Measurements from ENCODE around the gene NACA2. TPM values are rescaled to one million over a fixed set of nuclear protein-coding genes. Genes with fewer than 3 reads are reported as not detected.

NACA2 gene
- under 1 TPM in 1 of 2 experiments, not detected in 1; 0.43 TPM for total RNA-seq

GRCh38 chr17:61591018-61591417 is at the start of gene NACA2:
Gene NACA2 (minus strand): TSS chr17:61591219. CDS start chr17:61591180, 39 bp downstream.

Other genes starting within 250 kb of the NACA2 start
- gene TBX2, start 191.4 kb downstream of the NACA2 start, total RNA-seq: not detected
- not detected for gene TBX4, start 138.8 kb downstream of the NACA2 start, total RNA-seq

Measured in activated naive CD4-positive, alpha-beta T cell treated with anti-CD3 and anti-CD28 coated beads, Interleukin-2, amount 10 ng/mL, durations not matched to agents 5 hours and 36 hours (primary cell).